ENCODE results near the gene CDH23. TPM values are rescaled to one million over a fixed set of nuclear protein-coding genes. Genes with fewer than 3 reads are reported as not detected.

CDH23 gene
- total RNA-seq, 1 experiment from 2014 or later: 2.9 TPM

DNA sequence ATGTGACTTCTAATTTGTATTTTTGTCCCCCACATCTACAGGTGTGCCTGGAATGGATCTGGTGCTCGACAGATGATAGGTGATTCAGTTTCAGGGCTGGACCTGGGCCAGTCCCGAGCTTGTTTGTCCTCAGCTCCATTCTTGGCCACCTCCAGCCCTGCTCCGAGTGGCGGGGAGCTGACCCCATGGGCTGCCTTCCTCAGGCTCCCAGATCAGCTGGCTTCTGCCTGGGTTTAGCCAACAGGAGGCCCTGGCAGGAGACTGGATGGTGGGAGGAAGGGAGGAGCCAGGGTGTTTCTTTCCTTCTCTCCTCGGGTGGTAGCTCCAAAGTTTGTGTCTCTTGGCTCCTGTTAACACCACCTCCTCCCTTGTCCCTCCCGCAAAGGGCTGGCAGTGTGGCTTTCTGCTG is 75.2 kb downstream of the CDH23 start:
- Mint-ChIP-seq H3K9me3 (no peaks in the 10 kb centered on the region), H3K4me1 (peaks cover 10% of the 10 kb centered on the region), H3K27me3 (ENCODE audit: low read depth) (no peaks in the 10 kb centered on the region), H3K4me3 (no peak overlapping the region), H3K27ac (no peak overlapping the region), H3K36me3 (no peaks in the 10 kb centered on the region)
- TF ChIP-seq NFATC4 (CRISPR knock-in tag; IDR thresholded peaks at IDR 0.05): no peak
- ChIA-PET POLR2A (no interaction called here), CTCF (interaction anchor here (0.7 to 1.4 kb wide), 5 partner anchors 15 to 275 kb away, joined by 3 to 5 read pairs (median 3); partner anchors contain the start of genes CDH23 and SLC29A3)
- ATAC-seq (no peak), DNase-seq (ENCODE audit: low spot score) (no peak)

DNA sequence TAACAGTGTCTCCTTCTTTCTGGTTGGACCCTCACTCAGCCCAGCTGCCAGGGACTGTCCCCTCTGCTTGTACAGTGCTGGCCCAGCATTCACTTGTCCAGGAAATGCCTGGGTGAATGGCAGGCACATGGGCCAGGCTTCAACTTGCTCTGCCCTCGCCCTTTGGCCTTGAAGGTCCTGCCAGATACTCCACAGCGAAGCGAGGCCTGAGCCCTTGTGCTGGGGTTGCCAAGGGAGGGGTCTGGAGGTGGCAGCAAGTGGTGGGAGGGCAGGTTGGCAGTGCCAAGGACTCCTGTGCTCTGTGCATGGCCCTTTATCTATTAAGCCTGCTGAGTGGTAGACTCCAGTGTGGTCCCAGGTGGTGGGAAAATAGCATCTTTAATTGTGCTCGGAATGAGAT is 75.7 kb downstream of the CDH23 start:
- CTCF ChIA-PET: interaction anchor here (1.4 kb wide), 1 partner anchor 236 kb away, joined by 4 read pairs; no protein-coding TSS in a partner anchor
- ATAC-seq: no peak

DNA sequence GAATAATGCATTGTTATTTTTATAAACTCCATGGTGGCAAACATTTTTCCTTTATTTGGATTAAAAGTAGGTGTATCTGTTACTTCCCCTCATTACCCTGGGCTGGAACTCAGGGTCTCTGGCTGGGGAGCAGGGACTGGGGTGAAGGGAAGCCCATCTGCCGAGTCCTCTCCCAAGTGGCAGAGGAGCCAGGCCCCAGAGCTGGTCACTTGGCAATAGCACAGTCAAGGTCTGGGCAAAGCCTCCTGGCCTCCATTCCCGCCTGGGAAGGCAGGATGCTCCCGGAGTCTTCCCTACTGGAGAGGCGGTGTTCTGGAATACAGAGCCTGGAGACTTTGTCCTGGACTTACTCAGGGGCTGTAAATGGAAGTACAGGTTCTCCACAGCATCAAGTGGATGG is 76.2 kb downstream of the CDH23 start:
- Mint-ChIP-seq H3K27ac (no peak overlapping the region), H3K4me3 (no peak overlapping the region), H3K4me1 (peaks cover 10% of the 10 kb centered on the region), H3K36me3 (no peaks in the 10 kb centered on the region), H3K27me3 (ENCODE audit: low read depth) (no peaks in the 10 kb centered on the region), H3K9me3 (no peaks in the 10 kb centered on the region)
- DNase-seq (ENCODE audit: low spot score) (no peak), ATAC-seq (no peak)
- ChIA-PET POLR2A (no interaction called here), CTCF (interaction anchor here (1.9 kb wide), 1 partner anchor 24 kb away, joined by 9 read pairs; no protein-coding TSS in a partner anchor)
- TF ChIP-seq GRHL2 (CRISPR knock-in tag; IDR thresholded peaks at IDR 0.05; ENCODE audit: insufficient replicate concordance, severe bottlenecking) (no peak), CREB1 (CRISPR knock-in tag; IDR thresholded peaks at IDR 0.05) (no peak), ZBTB21 (CRISPR knock-in tag; IDR thresholded peaks at IDR 0.05; ENCODE audit: borderline replicate concordance) (no peak), EMX1 (CRISPR knock-in tag; IDR thresholded peaks at IDR 0.05) (no peak), ETV6 (CRISPR knock-in tag; IDR thresholded peaks at IDR 0.05) (no peak), RORB (CRISPR knock-in tag; IDR thresholded peaks at IDR 0.05) (no peak), ZNF317 (CRISPR knock-in tag; IDR thresholded peaks at IDR 0.05; ENCODE audit: borderline replicate concordance, low read depth) (no peak), KAT7 (CRISPR knock-in tag; IDR thresholded peaks at IDR 0.05; ENCODE audit: borderline replicate concordance) (no peak), SMAD4 (CRISPR knock-in tag; IDR thresholded peaks at IDR 0.05) (no peak)
- TF ChIP-seq, protein P1, sequence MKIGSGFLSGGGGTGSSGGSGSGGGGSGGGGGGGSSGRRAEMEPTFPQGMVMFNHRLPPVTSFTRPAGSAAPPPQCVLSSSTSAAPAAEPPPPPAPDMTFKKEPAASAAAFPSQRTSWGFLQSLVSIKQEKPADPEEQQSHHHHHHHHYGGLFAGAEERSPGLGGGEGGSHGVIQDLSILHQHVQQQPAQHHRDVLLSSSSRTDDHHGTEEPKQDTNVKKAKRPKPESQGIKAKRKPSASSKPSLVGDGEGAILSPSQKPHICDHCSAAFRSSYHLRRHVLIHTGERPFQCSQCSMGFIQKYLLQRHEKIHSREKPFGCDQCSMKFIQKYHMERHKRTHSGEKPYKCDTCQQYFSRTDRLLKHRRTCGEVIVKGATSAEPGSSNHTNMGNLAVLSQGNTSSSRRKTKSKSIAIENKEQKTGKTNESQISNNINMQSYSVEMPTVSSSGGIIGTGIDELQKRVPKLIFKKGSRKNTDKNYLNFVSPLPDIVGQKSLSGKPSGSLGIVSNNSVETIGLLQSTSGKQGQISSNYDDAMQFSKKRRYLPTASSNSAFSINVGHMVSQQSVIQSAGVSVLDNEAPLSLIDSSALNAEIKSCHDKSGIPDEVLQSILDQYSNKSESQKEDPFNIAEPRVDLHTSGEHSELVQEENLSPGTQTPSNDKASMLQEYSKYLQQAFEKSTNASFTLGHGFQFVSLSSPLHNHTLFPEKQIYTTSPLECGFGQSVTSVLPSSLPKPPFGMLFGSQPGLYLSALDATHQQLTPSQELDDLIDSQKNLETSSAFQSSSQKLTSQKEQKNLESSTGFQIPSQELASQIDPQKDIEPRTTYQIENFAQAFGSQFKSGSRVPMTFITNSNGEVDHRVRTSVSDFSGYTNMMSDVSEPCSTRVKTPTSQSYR (CRISPR knock-in tag; IDR thresholded peaks at IDR 0.05): no peak
- TF ChIP-seq, protein P2, sequence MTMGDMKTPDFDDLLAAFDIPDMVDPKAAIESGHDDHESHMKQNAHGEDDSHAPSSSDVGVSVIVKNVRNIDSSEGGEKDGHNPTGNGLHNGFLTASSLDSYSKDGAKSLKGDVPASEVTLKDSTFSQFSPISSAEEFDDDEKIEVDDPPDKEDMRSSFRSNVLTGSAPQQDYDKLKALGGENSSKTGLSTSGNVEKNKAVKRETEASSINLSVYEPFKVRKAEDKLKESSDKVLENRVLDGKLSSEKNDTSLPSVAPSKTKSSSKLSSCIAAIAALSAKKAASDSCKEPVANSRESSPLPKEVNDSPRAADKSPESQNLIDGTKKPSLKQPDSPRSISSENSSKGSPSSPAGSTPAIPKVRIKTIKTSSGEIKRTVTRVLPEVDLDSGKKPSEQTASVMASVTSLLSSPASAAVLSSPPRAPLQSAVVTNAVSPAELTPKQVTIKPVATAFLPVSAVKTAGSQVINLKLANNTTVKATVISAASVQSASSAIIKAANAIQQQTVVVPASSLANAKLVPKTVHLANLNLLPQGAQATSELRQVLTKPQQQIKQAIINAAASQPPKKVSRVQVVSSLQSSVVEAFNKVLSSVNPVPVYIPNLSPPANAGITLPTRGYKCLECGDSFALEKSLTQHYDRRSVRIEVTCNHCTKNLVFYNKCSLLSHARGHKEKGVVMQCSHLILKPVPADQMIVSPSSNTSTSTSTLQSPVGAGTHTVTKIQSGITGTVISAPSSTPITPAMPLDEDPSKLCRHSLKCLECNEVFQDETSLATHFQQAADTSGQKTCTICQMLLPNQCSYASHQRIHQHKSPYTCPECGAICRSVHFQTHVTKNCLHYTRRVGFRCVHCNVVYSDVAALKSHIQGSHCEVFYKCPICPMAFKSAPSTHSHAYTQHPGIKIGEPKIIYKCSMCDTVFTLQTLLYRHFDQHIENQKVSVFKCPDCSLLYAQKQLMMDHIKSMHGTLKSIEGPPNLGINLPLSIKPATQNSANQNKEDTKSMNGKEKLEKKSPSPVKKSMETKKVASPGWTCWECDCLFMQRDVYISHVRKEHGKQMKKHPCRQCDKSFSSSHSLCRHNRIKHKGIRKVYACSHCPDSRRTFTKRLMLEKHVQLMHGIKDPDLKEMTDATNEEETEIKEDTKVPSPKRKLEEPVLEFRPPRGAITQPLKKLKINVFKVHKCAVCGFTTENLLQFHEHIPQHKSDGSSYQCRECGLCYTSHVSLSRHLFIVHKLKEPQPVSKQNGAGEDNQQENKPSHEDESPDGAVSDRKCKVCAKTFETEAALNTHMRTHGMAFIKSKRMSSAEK (CRISPR knock-in tag; IDR thresholded peaks at IDR 0.05; ENCODE audit: borderline replicate concordance): no peak

More for the DNA sequence above, 75.7 kb downstream of the CDH23 start:
- H3K36me3 Mint-ChIP-seq: no peaks in the 10 kb centered on the region
- peaks cover 10% of the 10 kb centered on the region for H3K4me1 Mint-ChIP-seq
- no peaks in the 10 kb centered on the region for H3K9me3 Mint-ChIP-seq
- TF ChIP-seq ZNF232 (CRISPR knock-in tag; IDR thresholded peaks at IDR 0.05) (no peak), NFYB (CRISPR knock-in tag; conservative IDR thresholded peaks at IDR 0.05; ENCODE audit: low read depth) (no peak)
- TF ChIP-seq, protein P3, sequence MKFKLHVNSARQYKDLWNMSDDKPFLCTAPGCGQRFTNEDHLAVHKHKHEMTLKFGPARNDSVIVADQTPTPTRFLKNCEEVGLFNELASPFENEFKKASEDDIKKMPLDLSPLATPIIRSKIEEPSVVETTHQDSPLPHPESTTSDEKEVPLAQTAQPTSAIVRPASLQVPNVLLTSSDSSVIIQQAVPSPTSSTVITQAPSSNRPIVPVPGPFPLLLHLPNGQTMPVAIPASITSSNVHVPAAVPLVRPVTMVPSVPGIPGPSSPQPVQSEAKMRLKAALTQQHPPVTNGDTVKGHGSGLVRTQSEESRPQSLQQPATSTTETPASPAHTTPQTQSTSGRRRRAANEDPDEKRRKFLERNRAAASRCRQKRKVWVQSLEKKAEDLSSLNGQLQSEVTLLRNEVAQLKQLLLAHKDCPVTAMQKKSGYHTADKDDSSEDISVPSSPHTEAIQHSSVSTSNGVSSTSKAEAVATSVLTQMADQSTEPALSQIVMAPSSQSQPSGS (CRISPR knock-in tag; IDR thresholded peaks at IDR 0.05; ENCODE audit: borderline replicate concordance, low read depth): no peak
- TF ChIP-seq, protein P1 (CRISPR knock-in tag; IDR thresholded peaks at IDR 0.05): no peak
- TF ChIP-seq, protein P4, sequence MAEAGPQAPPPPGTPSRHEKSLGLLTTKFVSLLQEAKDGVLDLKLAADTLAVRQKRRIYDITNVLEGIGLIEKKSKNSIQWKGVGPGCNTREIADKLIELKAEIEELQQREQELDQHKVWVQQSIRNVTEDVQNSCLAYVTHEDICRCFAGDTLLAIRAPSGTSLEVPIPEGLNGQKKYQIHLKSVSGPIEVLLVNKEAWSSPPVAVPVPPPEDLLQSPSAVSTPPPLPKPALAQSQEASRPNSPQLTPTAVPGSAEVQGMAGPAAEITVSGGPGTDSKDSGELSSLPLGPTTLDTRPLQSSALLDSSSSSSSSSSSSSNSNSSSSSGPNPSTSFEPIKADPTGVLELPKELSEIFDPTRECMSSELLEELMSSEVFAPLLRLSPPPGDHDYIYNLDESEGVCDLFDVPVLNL (CRISPR knock-in tag; IDR thresholded peaks at IDR 0.05; ENCODE audit: borderline replicate concordance, low read depth): no peak
- H3K27ac Mint-ChIP-seq: no peak overlapping the region
- POLR2A ChIA-PET: no interaction called here
- H3K27me3 Mint-ChIP-seq (ENCODE audit: low read depth): no peaks in the 10 kb centered on the region
- DNase-seq (ENCODE audit: low spot score): no peak
- no peak overlapping the region for H3K4me3 Mint-ChIP-seq

Measured in WTC11 (cell line).